Heart left ventricle (tissue), 13 donors: ENCODE data around the gene ETNK2.
"Not testable (repeated sequence)": the region's sequence is repeated elsewhere in the genome, so short reads cannot be mapped to it uniquely, and the experiment has no call there.

Experiments used
- CTCF ChIP-seq, 12 donors: fragments of 200-600 bp; sonication (generic) in 4 of 12; IDR thresholded peaks; one replicate each; pipeline versions ENCODE4 v1.5.0 to v1.8.0; 2018 to 2022; ENCODE audit warnings: antibody characterized with exemption in 12 of 12, mild to moderate bottlenecking in 5 of 12
- POLR2A ChIP-seq, 2 donors: fragments of 450-650 bp; IDR thresholded peaks; one replicate each; pipeline ENCODE4 v1.6.1; 2017; ENCODE audit warnings: antibody characterized with exemption in 2 of 2, mild to moderate bottlenecking in 2 of 2, moderate library complexity in 2 of 2
- donor health status: ischemic (EF 13 %, LVEDD 7.1; RV severe dilation, severe dysfunction).
- donor health status: DM: no; HTN: yes; CAD: no.
- donor health status: DM: no; HTN: no; CAD: no.
- donor health status: ischemic (EF 25% LVEDD 6.9; RV normal size, moderate dysfunction).
- donor health status: ischemic (EF 25% LVEDD 5.7; RV mildly dilated, moderate dysfunction).
- donor health status: ischemic (EF 35%, LVEDD 5.7; RV mildly dilated, moderate dysfunction).
- donor health status: nonischemic (EF 11% LVEDD 7.7; RV severe dilation, severe dysfunction).
- donor health status: DM: yes; HTN: yes; CAD: no.
- donor health status: PGD.
- donor health status: ischemic (EF 29% LVEDD 5.4; RV normal size, mild dysfunction).
- donor health status: nonischemic (EF 23%, LVEDD 6.1; RV moderate dilation, normal function).

GRCh38 chr1:204099754-204100153, 52.1 kb downstream of the ETNK2 start:
- TF ChIP-seq CTCF, POLR2A (IDR thresholded peaks at IDR 0.05): not testable (repeated sequence)
